ENCODE results near the gene PARD3. TPM values are rescaled to one million over a fixed set of nuclear protein-coding genes. Genes with fewer than 3 reads are reported as not detected.

The PARD3 gene
- total and polyA plus RNA-seq, 2 donors (not counting 3 experiments of a cell fraction or from before 2014, with no cell fraction given) = 7.3 to 24.1 TPM

DNA sequence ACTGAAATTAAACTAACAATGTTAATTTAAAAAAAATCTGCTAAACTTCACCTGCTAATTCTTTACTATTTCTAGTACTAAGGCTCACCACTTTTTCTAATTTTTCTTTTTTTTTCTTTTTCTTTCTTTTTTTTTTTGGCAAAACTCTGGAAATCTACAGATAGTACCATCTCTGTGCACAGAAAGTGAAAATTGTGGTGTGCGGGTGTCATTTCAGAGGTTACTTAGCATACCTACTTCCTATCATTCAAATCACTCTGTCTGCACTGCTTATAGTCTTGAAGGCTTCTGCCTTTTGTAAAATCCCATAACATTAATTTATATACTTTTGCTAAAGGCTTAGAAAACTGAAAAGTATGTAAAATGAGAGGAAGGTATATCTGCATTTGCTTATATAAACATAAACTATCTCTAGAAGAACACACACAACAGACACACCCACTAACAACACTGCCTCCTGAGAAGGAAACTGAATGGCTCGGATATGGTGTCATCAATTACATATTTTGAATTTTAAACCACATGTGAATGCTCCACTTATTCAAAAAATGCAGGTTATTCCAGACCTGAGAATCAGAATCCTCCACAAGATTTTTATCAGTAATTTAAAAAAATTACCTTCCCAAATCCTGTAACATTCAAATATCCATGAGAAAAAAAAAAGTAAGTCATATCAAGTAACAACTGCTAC, 229.5 kb downstream of the PARD3 start:
- peaks cover 27% of the 10 kb centered on the region for H3K4me1 ChIP-seq (ENCODE audit: control insufficient read depth, extremely low read depth, insufficient read depth, low read length)
- no peak overlapping the region for H3K9ac ChIP-seq (replicated peaks; ENCODE audit: extremely low read depth, insufficient read depth, low read length)
- DNase-seq (ENCODE audit: low read depth, low spot score) (no peak), FAIRE-seq (no peak)
- H3K27ac ChIP-seq (ENCODE audit: insufficient read depth, low read depth, low read length) = no peak overlapping the region
- dilution Hi-C loops (cut with MboI; ENCODE audit: extremely low pct_ligation_motif_present, low sequenced_read_pairs) (no loop called here), intact Hi-C loops (cut with micrococcal nuclease) (no loop called here)
- no peak overlapping the region for H2AFZ ChIP-seq (ENCODE audit: low read depth, low read length)
- H4K20me1 ChIP-seq (replicated peaks; ENCODE audit: control insufficient read depth, extremely low read depth, insufficient read depth, low read length) = no peaks in the 10 kb centered on the region
- H3K4me2 ChIP-seq (ENCODE audit: insufficient read depth, low read length) = no peak overlapping the region
- H3K4me3 ChIP-seq (replicated peaks in 1 of 3; ENCODE audit: insufficient read depth in 1 of 3, low read depth in 1 of 3, low read length in 3 of 3) = no peak overlapping the region
- ChIA-PET POLR2A (interaction anchor here (0.6 kb wide), 2 partner anchors 15 to 1459 kb away, joined by 3 read pairs; no protein-coding TSS in a partner anchor), CTCF (no interaction called here)
- no peaks in the 10 kb centered on the region for H3K79me2 ChIP-seq (ENCODE audit: control insufficient read depth, insufficient read depth, low read length)
- H3K36me3 ChIP-seq (ENCODE audit: control insufficient read depth in 2 of 2, extremely low read depth in 1 of 2, insufficient read depth in 2 of 2, low read length in 2 of 2) = no peaks in the 10 kb centered on the region
- H3K9me3 ChIP-seq (replicated peaks; ENCODE audit: control insufficient read depth, insufficient read depth, low read length) = no peaks in the 10 kb centered on the region
- TF ChIP-seq GATA2 (IDR thresholded peaks at IDR 0.05; ENCODE audit: insufficient read depth, insufficient read length, low read depth, low read length) = no peak
- TF ChIP-seq MYC (IDR thresholded peaks at IDR 0.05; ENCODE audit: low read depth, low read length) = no peak
- TF ChIP-seq EZH2 (IDR thresholded peaks at IDR 0.05; ENCODE audit: borderline replicate concordance, low read depth, low read length, severe bottlenecking) = no peak
- no peak for TF ChIP-seq POLR2A (IDR thresholded peaks at IDR 0.05; ENCODE audit: low read depth, low read length)
- TF ChIP-seq, protein P1, sequence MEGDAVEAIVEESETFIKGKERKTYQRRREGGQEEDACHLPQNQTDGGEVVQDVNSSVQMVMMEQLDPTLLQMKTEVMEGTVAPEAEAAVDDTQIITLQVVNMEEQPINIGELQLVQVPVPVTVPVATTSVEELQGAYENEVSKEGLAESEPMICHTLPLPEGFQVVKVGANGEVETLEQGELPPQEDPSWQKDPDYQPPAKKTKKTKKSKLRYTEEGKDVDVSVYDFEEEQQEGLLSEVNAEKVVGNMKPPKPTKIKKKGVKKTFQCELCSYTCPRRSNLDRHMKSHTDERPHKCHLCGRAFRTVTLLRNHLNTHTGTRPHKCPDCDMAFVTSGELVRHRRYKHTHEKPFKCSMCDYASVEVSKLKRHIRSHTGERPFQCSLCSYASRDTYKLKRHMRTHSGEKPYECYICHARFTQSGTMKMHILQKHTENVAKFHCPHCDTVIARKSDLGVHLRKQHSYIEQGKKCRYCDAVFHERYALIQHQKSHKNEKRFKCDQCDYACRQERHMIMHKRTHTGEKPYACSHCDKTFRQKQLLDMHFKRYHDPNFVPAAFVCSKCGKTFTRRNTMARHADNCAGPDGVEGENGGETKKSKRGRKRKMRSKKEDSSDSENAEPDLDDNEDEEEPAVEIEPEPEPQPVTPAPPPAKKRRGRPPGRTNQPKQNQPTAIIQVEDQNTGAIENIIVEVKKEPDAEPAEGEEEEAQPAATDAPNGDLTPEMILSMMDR (IDR thresholded peaks at IDR 0.05; ENCODE audit: extremely low read depth in 1 of 2, insufficient read depth in 1 of 2, low read depth in 1 of 2, low read length in 2 of 2) = no peak
- TF ChIP-seq JUN (IDR thresholded peaks at IDR 0.05; ENCODE audit: borderline replicate concordance, insufficient read depth, insufficient read length, low read depth) = no peak
- no peak for TF ChIP-seq FOS (IDR thresholded peaks at IDR 0.05; ENCODE audit: borderline replicate concordance, insufficient read depth, low read length)
- TF ChIP-seq, protein P2, sequence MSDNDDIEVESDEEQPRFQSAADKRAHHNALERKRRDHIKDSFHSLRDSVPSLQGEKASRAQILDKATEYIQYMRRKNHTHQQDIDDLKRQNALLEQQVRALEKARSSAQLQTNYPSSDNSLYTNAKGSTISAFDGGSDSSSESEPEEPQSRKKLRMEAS (IDR thresholded peaks at IDR 0.05; ENCODE audit: insufficient read depth, insufficient read length) = no peak
- TF ChIP-seq POLR2AphosphoS5 (IDR thresholded peaks at IDR 0.05; ENCODE audit: insufficient read depth, low read depth, low read length) = no peak
- H3K9me1 ChIP-seq (replicated peaks; ENCODE audit: control insufficient read depth, extremely low read depth, insufficient read depth, low read length) = no peaks in the 10 kb centered on the region
- no peaks in the 10 kb centered on the region for H3K27me3 ChIP-seq (ENCODE audit: control insufficient read depth in 2 of 2, insufficient read depth in 2 of 2, low read length in 2 of 2)
- BruUV-seq (replicated peaks) = no TSS peak
